HepG2 (cell line): ENCODE results near the gene COMMD2. TPM values are rescaled to one million over a fixed set of nuclear protein-coding genes. Genes with fewer than 3 reads are reported as not detected.

Experiments
- DR1 ChIP-seq: sonication (generic); formaldehyde crosslinking; IDR thresholded peaks from 2 replicates; pipeline ENCODE4 v1.8.0; 2021; ENCODE audit warnings: mild to moderate bottlenecking, missing genetic modification reagents, inconsistent platforms
- NCOA1 ChIP-seq: sonication (generic); formaldehyde crosslinking; IDR thresholded peaks from 2 replicates; pipeline ENCODE4 v1.9.0; 2021; ENCODE audit warnings: missing genetic modification reagents
- NR2F1 ChIP-seq, 2 experiments: fragments of 450-650 bp in 1 of 2; formaldehyde crosslinking in 1 of 2; IDR thresholded peaks; 2 replicates each; pipeline versions ENCODE4 v1.5.0 to v1.6.1; 2016 to 2020; ENCODE audit warnings: mild to moderate bottlenecking in 1 of 2, missing compliant biosample characterization in 1 of 2, missing genetic modification reagents in 1 of 2, moderate library complexity in 1 of 2
- RNF2 ChIP-seq: fragments of 450-650 bp; conservative IDR thresholded peaks from 2 replicates; pipeline ENCODE4 v1.6.1; 2016; ENCODE audit warnings: low read depth
- YEATS2 ChIP-seq: sonication (generic); formaldehyde crosslinking; IDR thresholded peaks from 2 replicates; pipeline ENCODE4 v1.4.0; 2020; ENCODE audit warnings: missing genetic modification reagents, borderline replicate concordance
- ZNF451 ChIP-seq: sonication (generic); formaldehyde crosslinking; IDR thresholded peaks from 2 replicates; pipeline ENCODE4 v1.5.0; 2020; ENCODE audit warnings: mild to moderate bottlenecking, missing genetic modification reagents
- ZNF737 ChIP-seq: sonication (generic); formaldehyde crosslinking; IDR thresholded peaks from 2 replicates; pipeline ENCODE4 v1.5.0; 2020; ENCODE audit warnings: missing genetic modification reagents, mild to moderate bottlenecking, borderline replicate concordance
- polyA plus RNA-seq, 8 experiments: library from polyadenylated mRNA; depleted of rRNA in 3 of 8; stranded (reverse) in 7 of 8; unstranded in 1 of 8; fragments of >200 nt; fragmentation: Illumina TruSeq in 4 of 8; extraction: Trizol in 4 of 8; gene quantifications; 2 replicates each; pipeline versions ENCODE4 v1.2.1 to v1.2.3, GENCODE V29; 2011 to 2016; ENCODE audit warnings: low read depth in 4 of 8, missing spikeins in 1 of 8, mixed read lengths in 1 of 8; ENCODE audit not compliant: insufficient read depth in 1 of 8
- total RNA-seq, 5 experiments: library from RNA; depleted of rRNA; stranded (reverse); fragments of >200 nt; fragmentation: Illumina TruSeq; extraction: Trizol; gene quantifications; 2 replicates each; pipeline ENCODE4 v1.2.3, GENCODE V29; 2016; ENCODE audit warnings: low read depth in 1 of 5
- TF ChIP-seq, protein P1 (sequence below): sonication (generic); formaldehyde crosslinking; IDR thresholded peaks from 2 replicates; pipeline ENCODE4 v1.4.0; 2020; ENCODE audit warnings: missing genetic modification reagents
- TF ChIP-seq, protein P2 (sequence below): sonication (generic); formaldehyde crosslinking; IDR thresholded peaks from 2 replicates; pipeline ENCODE4 v1.5.1; 2020; ENCODE audit warnings: missing genetic modification reagents, mild to moderate bottlenecking, borderline replicate concordance
- TF ChIP-seq, protein P3 (sequence below), 2 experiments: sonication (generic) in 1 of 2; formaldehyde crosslinking in 1 of 2; IDR thresholded peaks; 2 replicates each; pipeline versions ENCODE4 v1.5.1 to v1.6.1; 2011 to 2020; ENCODE audit warnings: borderline replicate concordance in 1 of 2, low read depth in 1 of 2, low read length in 1 of 2, mild to moderate bottlenecking in 1 of 2, missing genetic modification reagents in 1 of 2, moderate library complexity in 1 of 2
- TF ChIP-seq, protein P4 (sequence below): sonication (generic); formaldehyde crosslinking; IDR thresholded peaks from 2 replicates; pipeline ENCODE4 v1.4.0; 2020; ENCODE audit warnings: mild to moderate bottlenecking, missing genetic modification reagents

COMMD2 gene
- total and polyA plus RNA-seq, 2 of the 13 experiments (the other 11 are each of a cell fraction or from before 2014, with no cell fraction given) = 33.0 to 57.6 TPM

DNA sequence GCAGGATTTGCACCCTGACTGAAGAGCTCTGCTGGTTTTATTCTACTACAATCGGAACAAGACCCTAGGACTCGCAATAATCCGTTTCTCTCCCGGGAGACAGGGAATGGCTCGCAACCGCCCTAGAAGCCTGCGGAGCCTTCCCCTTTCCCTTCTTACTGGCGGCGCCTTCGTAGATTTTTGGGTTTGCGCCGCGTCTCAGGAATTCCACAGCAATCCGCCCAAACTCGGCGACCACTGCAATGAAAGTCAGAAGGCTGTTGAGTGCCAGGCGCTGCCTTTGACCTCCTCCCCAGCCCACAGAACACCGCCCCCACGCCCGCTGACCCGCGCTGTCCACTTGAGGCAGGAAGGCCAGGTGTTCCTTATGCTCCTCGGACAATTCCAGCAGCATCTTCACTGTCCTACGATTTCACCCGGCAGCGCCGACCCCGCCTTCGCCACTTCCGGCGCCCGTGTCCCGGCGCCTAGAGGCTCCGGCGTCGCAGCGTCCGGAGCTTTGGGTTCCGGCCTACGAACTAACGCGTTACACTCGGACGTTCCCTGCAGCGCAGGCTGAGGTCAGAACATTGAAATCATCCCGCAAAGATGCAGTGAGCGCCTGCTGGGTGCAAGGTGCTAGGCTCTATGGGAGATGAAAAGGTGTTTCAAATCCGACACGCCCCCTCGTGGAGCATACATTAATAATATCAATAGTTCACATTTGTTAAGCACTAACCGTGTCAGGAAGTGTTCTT lies at the start of gene COMMD2 (continued):
- TF ChIP-seq, protein P1, sequence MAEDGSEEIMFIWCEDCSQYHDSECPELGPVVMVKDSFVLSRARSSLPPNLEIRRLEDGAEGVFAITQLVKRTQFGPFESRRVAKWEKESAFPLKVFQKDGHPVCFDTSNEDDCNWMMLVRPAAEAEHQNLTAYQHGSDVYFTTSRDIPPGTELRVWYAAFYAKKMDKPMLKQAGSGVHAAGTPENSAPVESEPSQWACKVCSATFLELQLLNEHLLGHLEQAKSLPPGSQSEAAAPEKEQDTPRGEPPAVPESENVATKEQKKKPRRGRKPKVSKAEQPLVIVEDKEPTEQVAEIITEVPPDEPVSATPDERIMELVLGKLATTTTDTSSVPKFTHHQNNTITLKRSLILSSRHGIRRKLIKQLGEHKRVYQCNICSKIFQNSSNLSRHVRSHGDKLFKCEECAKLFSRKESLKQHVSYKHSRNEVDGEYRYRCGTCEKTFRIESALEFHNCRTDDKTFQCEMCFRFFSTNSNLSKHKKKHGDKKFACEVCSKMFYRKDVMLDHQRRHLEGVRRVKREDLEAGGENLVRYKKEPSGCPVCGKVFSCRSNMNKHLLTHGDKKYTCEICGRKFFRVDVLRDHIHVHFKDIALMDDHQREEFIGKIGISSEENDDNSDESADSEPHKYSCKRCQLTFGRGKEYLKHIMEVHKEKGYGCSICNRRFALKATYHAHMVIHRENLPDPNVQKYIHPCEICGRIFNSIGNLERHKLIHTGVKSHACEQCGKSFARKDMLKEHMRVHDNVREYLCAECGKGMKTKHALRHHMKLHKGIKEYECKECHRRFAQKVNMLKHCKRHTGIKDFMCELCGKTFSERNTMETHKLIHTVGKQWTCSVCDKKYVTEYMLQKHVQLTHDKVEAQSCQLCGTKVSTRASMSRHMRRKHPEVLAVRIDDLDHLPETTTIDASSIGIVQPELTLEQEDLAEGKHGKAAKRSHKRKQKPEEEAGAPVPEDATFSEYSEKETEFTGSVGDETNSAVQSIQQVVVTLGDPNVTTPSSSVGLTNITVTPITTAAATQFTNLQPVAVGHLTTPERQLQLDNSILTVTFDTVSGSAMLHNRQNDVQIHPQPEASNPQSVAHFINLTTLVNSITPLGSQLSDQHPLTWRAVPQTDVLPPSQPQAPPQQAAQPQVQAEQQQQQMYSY (CRISPR knock-in tag) = peak; percentile 34; the same call in 1 of the 2 replicates
- TF ChIP-seq, protein P2, sequence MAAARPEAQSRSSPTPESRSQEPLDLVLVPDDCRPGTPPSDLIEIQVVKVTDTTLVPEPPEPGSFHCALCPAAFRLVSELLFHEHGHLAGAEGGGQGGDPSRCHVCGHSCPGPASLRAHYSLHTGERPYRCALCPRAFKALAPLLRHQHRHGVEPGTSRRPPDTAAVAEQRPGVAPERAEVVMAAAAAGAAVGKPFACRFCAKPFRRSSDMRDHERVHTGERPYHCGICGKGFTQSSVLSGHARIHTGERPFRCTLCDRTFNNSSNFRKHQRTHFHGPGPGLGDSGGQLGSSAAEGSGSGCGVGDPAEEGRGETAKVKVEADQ (CRISPR knock-in tag) = peak; percentile 89
- 0 out of 2 replicates have a peak, but pooled peaks have one; percentile 40 for TF ChIP-seq ZNF737 (CRISPR knock-in tag)
- TF ChIP-seq, protein P3, sequence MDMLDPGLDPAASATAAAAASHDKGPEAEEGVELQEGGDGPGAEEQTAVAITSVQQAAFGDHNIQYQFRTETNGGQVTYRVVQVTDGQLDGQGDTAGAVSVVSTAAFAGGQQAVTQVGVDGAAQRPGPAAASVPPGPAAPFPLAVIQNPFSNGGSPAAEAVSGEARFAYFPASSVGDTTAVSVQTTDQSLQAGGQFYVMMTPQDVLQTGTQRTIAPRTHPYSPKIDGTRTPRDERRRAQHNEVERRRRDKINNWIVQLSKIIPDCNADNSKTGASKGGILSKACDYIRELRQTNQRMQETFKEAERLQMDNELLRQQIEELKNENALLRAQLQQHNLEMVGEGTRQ (IDR thresholded peaks at IDR 0.05; ENCODE audit: low read depth, low read length) = no peak
- TF ChIP-seq, protein P3 (CRISPR knock-in tag; IDR thresholded peaks at IDR 0.05; ENCODE audit: borderline replicate concordance) = no peak
- TF ChIP-seq, protein P4, sequence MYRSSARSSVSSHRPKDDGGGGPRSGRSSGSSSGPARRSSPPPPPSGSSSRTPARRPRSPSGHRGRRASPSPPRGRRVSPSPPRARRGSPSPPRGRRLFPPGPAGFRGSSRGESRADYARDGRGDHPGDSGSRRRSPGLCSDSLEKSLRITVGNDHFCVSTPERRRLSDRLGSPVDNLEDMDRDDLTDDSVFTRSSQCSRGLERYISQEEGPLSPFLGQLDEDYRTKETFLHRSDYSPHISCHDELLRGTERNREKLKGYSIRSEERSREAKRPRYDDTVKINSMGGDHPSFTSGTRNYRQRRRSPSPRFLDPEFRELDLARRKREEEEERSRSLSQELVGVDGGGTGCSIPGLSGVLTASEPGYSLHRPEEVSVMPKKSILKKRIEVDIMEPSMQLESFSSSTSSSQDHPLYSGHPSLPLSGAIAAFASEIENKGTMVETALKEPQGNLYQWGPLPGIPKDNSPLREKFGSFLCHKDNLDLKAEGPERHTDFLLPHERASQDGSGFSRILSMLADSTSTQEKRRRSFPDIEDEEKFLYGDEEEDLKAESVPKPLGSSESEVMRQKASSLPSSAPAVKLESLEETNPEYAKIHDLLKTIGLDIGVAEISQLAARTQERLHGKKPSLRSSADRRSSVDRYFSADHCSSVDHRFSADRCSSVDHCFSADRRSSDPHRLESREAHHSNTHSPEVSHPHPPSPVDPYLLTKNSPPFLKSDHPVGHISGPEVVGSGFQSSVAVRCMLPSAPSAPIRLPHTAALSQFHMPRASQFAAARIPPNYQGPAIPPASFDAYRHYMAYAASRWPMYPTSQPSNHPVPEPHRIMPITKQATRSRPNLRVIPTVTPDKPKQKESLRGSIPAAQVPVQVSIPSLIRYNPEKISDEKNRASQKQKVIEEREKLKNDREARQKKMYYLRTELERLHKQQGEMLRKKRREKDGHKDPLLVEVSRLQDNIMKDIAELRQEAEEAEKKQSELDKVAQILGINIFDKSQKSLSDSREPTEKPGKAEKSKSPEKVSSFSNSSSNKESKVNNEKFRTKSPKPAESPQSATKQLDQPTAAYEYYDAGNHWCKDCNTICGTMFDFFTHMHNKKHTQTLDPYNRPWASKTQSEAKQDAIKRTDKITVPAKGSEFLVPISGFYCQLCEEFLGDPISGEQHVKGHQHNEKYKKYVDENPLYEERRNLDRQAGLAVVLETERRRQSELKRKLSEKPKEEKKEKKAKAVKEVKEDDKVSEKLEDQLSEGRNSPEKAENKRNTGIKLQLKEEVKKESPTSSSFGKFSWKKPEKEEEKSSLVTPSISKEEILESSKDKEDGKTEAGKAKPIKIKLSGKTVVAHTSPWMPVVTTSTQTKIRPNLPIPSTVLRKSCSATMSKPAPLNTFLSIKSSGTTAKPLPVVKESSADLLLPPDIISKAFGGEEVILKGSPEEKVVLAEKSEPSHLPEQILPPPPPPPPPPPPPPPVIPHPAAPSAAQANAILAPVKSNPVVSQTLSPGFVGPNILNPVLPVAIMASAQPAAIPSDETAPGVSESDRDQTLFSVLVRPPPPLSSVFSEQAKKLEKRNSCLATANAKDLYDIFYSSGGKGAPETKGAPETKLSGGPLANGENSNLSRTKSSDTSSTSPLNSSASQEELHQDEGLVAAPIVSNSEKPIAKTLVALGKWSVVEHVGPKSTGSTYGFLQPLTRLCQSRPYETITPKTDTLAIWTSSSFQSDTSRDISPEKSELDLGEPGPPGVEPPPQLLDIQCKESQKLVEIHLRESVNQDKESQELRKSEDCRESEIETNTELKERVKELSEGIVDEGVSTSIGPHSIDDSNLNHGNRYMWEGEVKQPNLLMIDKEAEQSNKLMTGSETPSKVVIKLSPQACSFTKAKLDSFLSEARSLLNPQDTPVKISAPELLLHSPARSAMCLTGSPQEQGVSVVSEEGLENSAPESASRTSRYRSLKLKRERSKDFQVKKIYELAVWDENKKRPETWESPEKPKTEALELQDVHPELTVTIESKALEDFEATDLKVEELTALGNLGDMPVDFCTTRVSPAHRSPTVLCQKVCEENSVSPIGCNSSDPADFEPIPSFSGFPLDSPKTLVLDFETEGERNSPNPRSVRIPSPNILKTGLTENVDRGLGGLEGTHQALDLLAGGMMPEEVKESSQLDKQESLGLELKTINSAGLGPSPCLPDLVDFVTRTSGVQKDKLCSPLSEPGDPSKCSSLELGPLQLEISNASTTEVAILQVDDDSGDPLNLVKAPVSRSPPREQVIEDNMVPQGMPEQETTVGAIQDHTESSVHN (CRISPR knock-in tag) = no peak
- peak; percentile 61; the same call in 1 of the 2 replicates for TF ChIP-seq DR1 (CRISPR knock-in tag)
- peak; percentile 72; the same call in 1 of the 2 replicates for TF ChIP-seq RNF2
- 0 out of 4 replicates have a peak, but pooled peaks of 1 of the 2 experiments have one; percentile 13 for TF ChIP-seq NR2F1 (CRISPR knock-in tag; IDR thresholded peaks at IDR 0.05)
- TF ChIP-seq YEATS2 = peak; percentile 96
- peak; percentile 82 for TF ChIP-seq ZNF451
- peak; percentile 75; the same call in 1 of the 2 replicates for TF ChIP-seq NCOA1 (CRISPR knock-in tag)
